Ascending aorta (tissue), 2 donors: ENCODE results near the gene EDARADD. TPM values are rescaled to one million over a fixed set of nuclear protein-coding genes. Genes with fewer than 3 reads are reported as not detected.

ENCODE experiments used
- DNase-seq, 2 donors: peaks; one replicate each; pipeline ENCODE4 v3.0.0-alpha.2; 2019; ENCODE audit warnings: low spot score in 2 of 2
- H3K27ac ChIP-seq, 2 donors: fragments of 200-600 bp; sonication (generic); one replicate each; pipeline ENCODE4 v1.5.1; 2016 to 2017; ENCODE audit warnings: mild to moderate bottlenecking in 1 of 2
- H3K27me3 ChIP-seq: fragments of 200-600 bp; sonication (generic); one replicate; pipeline ENCODE4 v1.5.1; 2017
- H3K36me3 ChIP-seq, 2 donors: fragments of 200-600 bp; sonication (generic); one replicate each; pipeline ENCODE4 v1.5.1; 2016
- H3K4me1 ChIP-seq, 2 donors: fragments of 200-600 bp; sonication (generic); one replicate each; pipeline ENCODE4 v1.5.1; 2016 to 2017; ENCODE audit warnings: mild to moderate bottlenecking in 1 of 2
- H3K4me3 ChIP-seq, 2 donors: fragments of 200-600 bp; sonication (generic); one replicate each; pipeline ENCODE4 v1.5.1; 2016 to 2017; ENCODE audit warnings: mild to moderate bottlenecking in 1 of 2
- H3K9me3 ChIP-seq, 2 donors: fragments of 200-600 bp; sonication (generic); one replicate each; pipeline ENCODE4 v1.5.1; 2016
- CTCF ChIP-seq, 3 experiments: fragments of 200-600 bp in 2 of 3; fragments of 450-650 bp in 1 of 3; sonication (generic) in 2 of 3; IDR thresholded peaks; one replicate each; pipeline ENCODE4 v1.5.1; 2016 to 2019; ENCODE audit warnings: antibody characterized with exemption in 3 of 3, mild to moderate bottlenecking in 1 of 3, moderate library complexity in 1 of 3
- intact Hi-C: fragments of 100-400 bp; cut with DNase I; formaldehyde crosslinking; loops from one replicate; pipeline ENCODE4 v1.15.1; 2023
- total RNA-seq: library from RNA; depleted of rRNA; stranded (reverse); fragments of >200 nt; gene quantifications from one replicate; pipeline ENCODE4 v1.1.0, GENCODE V29; 2016

Gene EDARADD
- total RNA-seq, 1 donor from 2014 or later = not detected

- Histone ChIP-seq H3K27me3 (no peaks in the 10 kb centered on the region), H3K27ac (no peak overlapping the region), H3K4me1 (no peaks in the 10 kb centered on the region), H3K4me3 (peak overlapping the region; percentile 62 to 87), H3K9me3 (no peaks in the 10 kb centered on the region), H3K36me3 (no peaks in the 10 kb centered on the region)
- TF ChIP-seq CTCF (IDR thresholded peaks at IDR 0.05) = no peak
- DNase-seq = no peak
- intact Hi-C loops = no loop called here
Observed at GRCh38 chr1:236395947-236396664, 2.0 kb downstream of the EDARADD start.

GRCh38 chr1:236396665-236397043 is 2.6 kb downstream of the EDARADD start:
- TF ChIP-seq CTCF (IDR thresholded peaks at IDR 0.05) = no peak
- no peaks in the 10 kb centered on the region for H3K36me3 ChIP-seq
- no peak overlapping the region for H3K4me3 ChIP-seq
- no peaks in the 10 kb centered on the region for H3K27me3 ChIP-seq
- H3K27ac ChIP-seq = no peak overlapping the region
- intact Hi-C loops = no loop called here
- no peak for DNase-seq
- H3K4me1 ChIP-seq = no peaks in the 10 kb centered on the region
- no peaks in the 10 kb centered on the region for H3K9me3 ChIP-seq

- Histone ChIP-seq H3K4me1 (no peaks in the 10 kb centered on the region), H3K36me3 (no peaks in the 10 kb centered on the region), H3K27ac (no peak overlapping the region), H3K9me3 (no peaks in the 10 kb centered on the region), H3K4me3 (no peak overlapping the region), H3K27me3 (no peaks in the 10 kb centered on the region)
- DNase-seq = no peak
- intact Hi-C loops = no loop called here
- TF ChIP-seq CTCF (IDR thresholded peaks at IDR 0.05) = no peak
Observed at GRCh38 chr1:236397173-236397759, 3.2 kb downstream of the EDARADD start.

GRCh38 chr1:236398538-236398937 is 4.5 kb downstream of the EDARADD start:
- H3K4me1 ChIP-seq = no peaks in the 10 kb centered on the region
- no peak overlapping the region for H3K27ac ChIP-seq
- no peaks in the 10 kb centered on the region for H3K9me3 ChIP-seq
- DNase-seq = no peak
- TF ChIP-seq CTCF (IDR thresholded peaks at IDR 0.05) = no peak
- intact Hi-C loops = no loop called here
- H3K27me3 ChIP-seq = no peaks in the 10 kb centered on the region
- no peaks in the 10 kb centered on the region for H3K36me3 ChIP-seq
- H3K4me3 ChIP-seq = no peak overlapping the region

- TF ChIP-seq CTCF (IDR thresholded peaks at IDR 0.05) = no peak
- no peaks in the 10 kb centered on the region for H3K36me3 ChIP-seq
- no peaks in the 10 kb centered on the region for H3K27me3 ChIP-seq
- intact Hi-C loops = no loop called here
- H3K4me1 ChIP-seq = no peaks in the 10 kb centered on the region
- DNase-seq = no peak
- H3K9me3 ChIP-seq = no peaks in the 10 kb centered on the region
- no peak overlapping the region for H3K27ac ChIP-seq
- H3K4me3 ChIP-seq = no peak overlapping the region
Observed at GRCh38 chr1:236400061-236400603, 6.0 kb downstream of the EDARADD start.
